H9 (cell line): ENCODE results near the gene PCGF3. TPM values are rescaled to one million over a fixed set of nuclear protein-coding genes. Genes with fewer than 3 reads are reported as not detected.

Source experiments
- DNase-seq: peaks from one replicate; pipeline ENCODE4 v3.0.0-alpha.2; 2017
- H2AFZ ChIP-seq: one replicate; pipeline ENCODE4 v1.6.1; 2013; ENCODE audit warnings: mild to moderate bottlenecking, low read length, control low read depth, moderate library complexity
- H2AK5ac ChIP-seq: 2 replicates; pipeline ENCODE4 v1.6.1; 2013; ENCODE audit warnings: low read length, control low read depth, mixed read lengths; ENCODE audit not compliant: insufficient read length
- H2BK120ac ChIP-seq: one replicate; pipeline ENCODE4 v1.6.1; 2013; ENCODE audit warnings: low read depth, mild to moderate bottlenecking, low read length, control low read depth, inconsistent platforms; ENCODE audit not compliant: poor library complexity, severe bottlenecking
- H2BK12ac ChIP-seq: 2 replicates; pipeline ENCODE4 v1.6.1; 2013; ENCODE audit warnings: low read length, control low read depth, mixed read lengths, low read depth; ENCODE audit not compliant: insufficient read length
- H2BK15ac ChIP-seq: 2 replicates; pipeline ENCODE4 v1.6.1; 2013; ENCODE audit warnings: low read depth, low read length, control low read depth
- H2BK20ac ChIP-seq: one replicate; pipeline ENCODE4 v1.6.1; 2013; ENCODE audit warnings: low read depth, mild to moderate bottlenecking, low read length, control low read depth, inconsistent platforms; ENCODE audit not compliant: poor library complexity, severe bottlenecking
- H2BK5ac ChIP-seq: 2 replicates; pipeline ENCODE4 v1.6.1; 2013; ENCODE audit warnings: low read length, control low read depth, mixed read lengths; ENCODE audit not compliant: insufficient read length
- H3K14ac ChIP-seq: 2 replicates; pipeline ENCODE4 v1.6.1; 2013; ENCODE audit warnings: low read length, control low read depth; ENCODE audit not compliant: insufficient read depth
- H3K18ac ChIP-seq: 2 replicates; pipeline ENCODE4 v1.6.1; 2013; ENCODE audit warnings: low read depth, mild to moderate bottlenecking, mixed read lengths, low read length, control low read depth; ENCODE audit not compliant: insufficient read length
- H3K23ac ChIP-seq: 2 replicates; pipeline ENCODE4 v1.6.1; 2013; ENCODE audit warnings: low read length, control low read depth, mixed read lengths, low read depth; ENCODE audit not compliant: insufficient read length
- H3K23me2 ChIP-seq: 2 replicates; pipeline ENCODE4 v1.6.1; 2013; ENCODE audit warnings: low read depth, mild to moderate bottlenecking, mixed read lengths, low read length, control low read depth; ENCODE audit not compliant: insufficient read length, poor library complexity, severe bottlenecking
- H3K27ac ChIP-seq: 2 replicates; pipeline ENCODE4 v1.5.1; 2013; ENCODE audit warnings: low read length, control low read depth, mixed read lengths, low read depth; ENCODE audit not compliant: insufficient read length
- H3K27me3 ChIP-seq: 2 replicates; pipeline ENCODE4 v1.6.1; 2013; ENCODE audit warnings: low read length, control low read depth, inconsistent platforms; ENCODE audit not compliant: insufficient read depth
- H3K4ac ChIP-seq: 2 replicates; pipeline ENCODE4 v1.6.1; 2013; ENCODE audit warnings: low read depth, mild to moderate bottlenecking, control low read depth, inconsistent platforms, low read length, moderate library complexity
- H3K4me1 ChIP-seq: 2 replicates; pipeline ENCODE4 v1.6.1; 2013; ENCODE audit warnings: low read length, control low read depth, inconsistent platforms; ENCODE audit not compliant: insufficient read depth
- H3K4me2 ChIP-seq: 2 replicates; pipeline ENCODE4 v1.6.1; 2013; ENCODE audit warnings: low read length, control low read depth, mixed read lengths; ENCODE audit not compliant: insufficient read length, insufficient read depth
- H3K56ac ChIP-seq: 2 replicates; pipeline ENCODE4 v1.6.1; 2013; ENCODE audit warnings: low read depth, mild to moderate bottlenecking, mixed read lengths, low read length, control low read depth; ENCODE audit not compliant: insufficient read length
- H3K79me1 ChIP-seq: 2 replicates; pipeline ENCODE4 v1.6.1; 2013; ENCODE audit warnings: low read depth, mild to moderate bottlenecking, moderate library complexity, low read length, control low read depth, inconsistent platforms; ENCODE audit not compliant: insufficient read depth, poor library complexity, severe bottlenecking
- H3K79me2 ChIP-seq: 2 replicates; pipeline ENCODE4 v1.6.1; 2013; ENCODE audit warnings: low read length, control low read depth, inconsistent platforms; ENCODE audit not compliant: insufficient read depth
- H3K9ac ChIP-seq: 2 replicates; pipeline ENCODE4 v1.6.1; 2013; ENCODE audit warnings: low read length, control low read depth, mixed read lengths; ENCODE audit not compliant: insufficient read length; ENCODE audit errors: extremely low read depth
- H3K9me3 ChIP-seq: one replicate; pipeline ENCODE4 v1.6.1; 2013; ENCODE audit warnings: low read depth, low read length, inconsistent platforms; ENCODE audit not compliant: control insufficient read depth
- H3T11ph ChIP-seq: one replicate; pipeline ENCODE4 v1.6.1; 2013; ENCODE audit warnings: mild to moderate bottlenecking, low read length, control low read depth, inconsistent platforms
- H4K20me1 ChIP-seq: one replicate; pipeline ENCODE4 v1.6.1; 2013; ENCODE audit not compliant: control insufficient read depth, insufficient read length, insufficient read depth
- H4K5ac ChIP-seq: 2 replicates; pipeline ENCODE4 v1.6.1; 2013; ENCODE audit warnings: low read depth, mild to moderate bottlenecking, mixed read lengths, low read length, control low read depth; ENCODE audit not compliant: insufficient read length
- H4K8ac ChIP-seq: replicated peaks from 2 replicates; pipeline ENCODE4 v1.6.1; 2013; ENCODE audit warnings: low read length, control low read depth, mixed read lengths, low read depth; ENCODE audit not compliant: insufficient read length
- H4K91ac ChIP-seq: 2 replicates; pipeline ENCODE4 v1.6.1; 2013; ENCODE audit warnings: low read depth, mild to moderate bottlenecking, moderate library complexity, mixed read lengths, low read length, control low read depth; ENCODE audit not compliant: insufficient read length
- H3K27ac Mint-ChIP-seq, 3 experiments: 2 replicates in 2 of 3; 3 replicates in 1 of 3; pipeline ENCODE4 v1.8.0; 2020 to 2021; ENCODE audit warnings: mixed read lengths in 3 of 3, mild to moderate bottlenecking in 1 of 3, moderate library complexity in 1 of 3
- H3K27me3 Mint-ChIP-seq: 2 replicates; pipeline ENCODE4 v1.8.0; 2021; ENCODE audit warnings: low read depth, mild to moderate bottlenecking, moderate library complexity, mixed read lengths
- H3K36me3 Mint-ChIP-seq, 3 experiments: 2 replicates in 2 of 3; 3 replicates in 1 of 3; pipeline ENCODE4 v1.8.0; 2020 to 2021; ENCODE audit warnings: low read depth in 3 of 3, mixed read lengths in 3 of 3; ENCODE audit not compliant: insufficient read depth in 1 of 3
- H3K4me1 Mint-ChIP-seq, 2 experiments: 2 replicates each; pipeline ENCODE4 v1.8.0; 2020; ENCODE audit warnings: mixed read lengths in 2 of 2
- H3K4me3 Mint-ChIP-seq, 2 experiments: 2 replicates in 1 of 2; 3 replicates in 1 of 2; pipeline ENCODE4 v1.8.0; 2020 to 2021; ENCODE audit warnings: mild to moderate bottlenecking in 2 of 2, mixed read lengths in 2 of 2, moderate library complexity in 1 of 2
- H3K9me3 Mint-ChIP-seq, 2 experiments: 2 replicates in 1 of 2; 3 replicates in 1 of 2; pipeline ENCODE4 v1.8.0; 2020; ENCODE audit warnings: mild to moderate bottlenecking in 2 of 2, mixed read lengths in 2 of 2, moderate library complexity in 1 of 2
- whole genome bisulfite sequencing: extraction: QIAGEN DNeasy Blood & Tissue Kit; methylation state at CpG from one replicate; pipeline ENCODE4 v1.1.7; 2013; ENCODE audit warnings: missing lambda C conversion rate, low lambda C conversion rate, mixed read lengths; ENCODE audit not compliant: insufficient read length; ENCODE audit errors: extremely low coverage; 5-methylcytosine and 5-hydroxymethylcytosine counted together
- total RNA-seq: library from RNA; stranded (reverse); gene quantifications from 2 replicates; pipeline ENCODE4 v1.2.1, GENCODE V29; 2021
- TF ChIP-seq, protein P1 (sequence below): fragments of 200-600 bp; sonication (generic); conservative IDR thresholded peaks from 3 replicates; pipeline ENCODE4 v1.8.0; 2021; ENCODE audit warnings: antibody characterized with exemption, mild to moderate bottlenecking

The PCGF3 gene
- total RNA-seq, 1 experiment from 2014 or later, result 43.1 TPM

DNA sequence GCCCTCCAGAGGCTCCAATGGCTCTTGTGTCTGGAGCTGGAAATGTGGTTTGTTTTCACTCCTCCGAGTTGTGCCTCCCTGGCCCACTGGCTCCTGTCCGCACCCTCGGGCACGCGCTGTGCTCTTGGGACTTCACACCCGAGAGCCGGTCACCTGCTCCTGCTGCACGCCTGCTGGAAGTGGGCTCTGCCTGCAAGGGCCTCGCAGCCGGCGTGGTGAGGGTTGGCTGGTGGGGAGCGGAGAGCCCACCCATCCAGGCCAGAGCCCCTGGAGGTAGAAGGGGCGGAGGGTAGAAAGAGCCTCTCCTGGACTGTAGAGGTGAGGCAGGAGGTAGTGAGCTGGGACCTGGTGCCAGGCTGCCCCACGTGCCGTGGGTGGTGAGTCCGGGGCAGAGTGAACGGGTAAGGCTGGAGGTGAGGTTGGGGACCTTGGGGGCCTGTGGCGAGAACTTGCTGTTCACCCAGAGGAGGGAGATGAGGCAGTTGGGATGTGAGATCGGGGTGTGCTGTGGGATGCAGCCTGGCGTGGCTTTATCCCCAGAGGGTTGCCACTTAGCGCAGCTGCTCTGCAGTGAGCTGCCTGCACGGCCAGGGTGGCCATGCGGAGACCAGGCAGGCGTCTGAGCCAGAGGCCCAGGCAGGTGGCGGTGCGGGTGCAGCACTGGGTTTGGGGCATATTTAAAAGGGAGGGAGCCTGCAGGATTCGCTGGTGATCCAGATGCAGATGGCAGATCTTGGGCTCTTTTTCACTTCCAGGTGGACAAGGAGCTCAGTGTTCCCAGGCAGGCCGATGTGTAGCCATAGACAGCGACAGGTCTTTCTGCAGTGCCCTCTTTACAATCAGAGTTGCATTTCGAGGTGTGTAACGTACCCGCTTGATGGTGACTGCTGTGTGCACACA is 48.8 kb downstream of the PCGF3 start:
- no CpG with 5 or more reads among the region's 32 CpGs for WGBS
- peaks cover 5 to 7% of the 10 kb centered on the region in 2 experiments; a peak in 3 of 5 replicates for H3K9me3 Mint-ChIP-seq
- Histone ChIP-seq H3K18ac (no peak overlapping the region), H2BK5ac (no peak overlapping the region), H2BK20ac (no peak overlapping the region), H3K4me1 (no peaks in the 10 kb centered on the region), H3K56ac (no peak overlapping the region), H3K27ac (no peak overlapping the region), H3K14ac (no peak overlapping the region), H2AFZ (no peak overlapping the region), H3K9me3 (no peaks in the 10 kb centered on the region), H3K27me3 (no peaks in the 10 kb centered on the region), H2BK15ac (no peak overlapping the region), H4K20me1 (no peaks in the 10 kb centered on the region), H3K23me2 (no peaks in the 10 kb centered on the region), H3K79me1 (peaks cover 2% of the 10 kb centered on the region), H3K4me2 (no peak overlapping the region), H3K23ac (no peak overlapping the region), H4K91ac (no peak overlapping the region), H4K8ac (no peak overlapping the region), H2BK12ac (no peak overlapping the region), H3K79me2 (no peaks in the 10 kb centered on the region), H3T11ph (no peak overlapping the region), H2BK120ac (no peak overlapping the region), H3K9ac (no peak overlapping the region), H2AK5ac (no peak overlapping the region), H3K4ac (no peak overlapping the region), H4K5ac (no peak overlapping the region)
- peaks cover 36 to 72% (median 67%) of the 10 kb centered on the region in 3 experiments for H3K36me3 Mint-ChIP-seq
- peak overlapping the region in 1 of 2 experiments; percentile 12; a peak in 1 of 5 replicates for H3K4me3 Mint-ChIP-seq
- H3K27ac Mint-ChIP-seq, result peak overlapping the region in 1 of 3 experiments; percentile 69; a peak in 2 of 7 replicates
- no peaks in the 10 kb centered on the region for H3K4me1 Mint-ChIP-seq
- TF ChIP-seq, protein P1, sequence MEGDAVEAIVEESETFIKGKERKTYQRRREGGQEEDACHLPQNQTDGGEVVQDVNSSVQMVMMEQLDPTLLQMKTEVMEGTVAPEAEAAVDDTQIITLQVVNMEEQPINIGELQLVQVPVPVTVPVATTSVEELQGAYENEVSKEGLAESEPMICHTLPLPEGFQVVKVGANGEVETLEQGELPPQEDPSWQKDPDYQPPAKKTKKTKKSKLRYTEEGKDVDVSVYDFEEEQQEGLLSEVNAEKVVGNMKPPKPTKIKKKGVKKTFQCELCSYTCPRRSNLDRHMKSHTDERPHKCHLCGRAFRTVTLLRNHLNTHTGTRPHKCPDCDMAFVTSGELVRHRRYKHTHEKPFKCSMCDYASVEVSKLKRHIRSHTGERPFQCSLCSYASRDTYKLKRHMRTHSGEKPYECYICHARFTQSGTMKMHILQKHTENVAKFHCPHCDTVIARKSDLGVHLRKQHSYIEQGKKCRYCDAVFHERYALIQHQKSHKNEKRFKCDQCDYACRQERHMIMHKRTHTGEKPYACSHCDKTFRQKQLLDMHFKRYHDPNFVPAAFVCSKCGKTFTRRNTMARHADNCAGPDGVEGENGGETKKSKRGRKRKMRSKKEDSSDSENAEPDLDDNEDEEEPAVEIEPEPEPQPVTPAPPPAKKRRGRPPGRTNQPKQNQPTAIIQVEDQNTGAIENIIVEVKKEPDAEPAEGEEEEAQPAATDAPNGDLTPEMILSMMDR, result no peak
- DNase-seq, result no peak
- no peaks in the 10 kb centered on the region; the same call in 1 of the 2 replicates for H3K27me3 Mint-ChIP-seq
